ENCODE results near the gene PROM2.

DNA sequence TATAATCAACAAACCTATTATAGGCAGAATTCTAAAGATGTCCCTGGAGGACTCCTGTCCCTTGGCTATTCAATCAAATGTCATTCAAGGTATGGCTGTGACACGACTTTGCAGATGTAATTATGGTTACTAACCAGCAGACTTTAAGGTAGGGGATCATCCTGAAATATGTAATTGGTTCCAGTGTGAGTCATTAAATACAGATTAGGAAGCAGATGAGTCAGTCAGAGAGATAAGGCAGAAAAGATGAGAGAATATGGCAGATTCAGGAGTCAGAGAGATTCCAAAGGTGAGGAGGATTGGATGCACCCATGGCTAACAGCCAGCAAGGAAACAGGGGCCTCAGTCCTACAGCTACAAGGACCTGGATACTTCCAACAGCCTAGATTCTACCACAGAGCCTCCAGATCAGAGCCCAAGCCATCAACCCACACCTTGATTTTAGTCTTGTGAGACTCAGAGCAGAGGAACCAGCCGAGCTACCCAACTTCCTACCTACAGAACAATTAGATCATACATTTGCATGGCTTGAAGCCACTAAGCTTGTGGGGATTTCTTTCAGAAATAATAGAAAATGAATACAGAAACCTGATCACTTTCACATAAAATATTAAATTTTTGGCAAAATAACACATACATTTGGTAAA is 11.2 kb upstream of the PROM2 start:
- TF ChIP-seq, protein P1, sequence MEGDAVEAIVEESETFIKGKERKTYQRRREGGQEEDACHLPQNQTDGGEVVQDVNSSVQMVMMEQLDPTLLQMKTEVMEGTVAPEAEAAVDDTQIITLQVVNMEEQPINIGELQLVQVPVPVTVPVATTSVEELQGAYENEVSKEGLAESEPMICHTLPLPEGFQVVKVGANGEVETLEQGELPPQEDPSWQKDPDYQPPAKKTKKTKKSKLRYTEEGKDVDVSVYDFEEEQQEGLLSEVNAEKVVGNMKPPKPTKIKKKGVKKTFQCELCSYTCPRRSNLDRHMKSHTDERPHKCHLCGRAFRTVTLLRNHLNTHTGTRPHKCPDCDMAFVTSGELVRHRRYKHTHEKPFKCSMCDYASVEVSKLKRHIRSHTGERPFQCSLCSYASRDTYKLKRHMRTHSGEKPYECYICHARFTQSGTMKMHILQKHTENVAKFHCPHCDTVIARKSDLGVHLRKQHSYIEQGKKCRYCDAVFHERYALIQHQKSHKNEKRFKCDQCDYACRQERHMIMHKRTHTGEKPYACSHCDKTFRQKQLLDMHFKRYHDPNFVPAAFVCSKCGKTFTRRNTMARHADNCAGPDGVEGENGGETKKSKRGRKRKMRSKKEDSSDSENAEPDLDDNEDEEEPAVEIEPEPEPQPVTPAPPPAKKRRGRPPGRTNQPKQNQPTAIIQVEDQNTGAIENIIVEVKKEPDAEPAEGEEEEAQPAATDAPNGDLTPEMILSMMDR (IDR thresholded peaks at IDR 0.05; ENCODE audit: low read depth, low read length, missing input control): no peak
- TF ChIP-seq TAF1 (conservative IDR thresholded peaks at IDR 0.05) (no peak), ATF3 (IDR thresholded peaks at IDR 0.05) (no peak), EGR1 (IDR thresholded peaks at IDR 0.05; ENCODE audit: low read depth in 2 of 2) (no peak), ZBTB33 (IDR thresholded peaks at IDR 0.05) (no peak), YY1 (IDR thresholded peaks at IDR 0.05) (no peak), GABPA (IDR thresholded peaks at IDR 0.05 in 1 of 2, conservative IDR thresholded peaks at IDR 0.05 in 1 of 2) (no peak)
- TF ChIP-seq, protein P2, sequence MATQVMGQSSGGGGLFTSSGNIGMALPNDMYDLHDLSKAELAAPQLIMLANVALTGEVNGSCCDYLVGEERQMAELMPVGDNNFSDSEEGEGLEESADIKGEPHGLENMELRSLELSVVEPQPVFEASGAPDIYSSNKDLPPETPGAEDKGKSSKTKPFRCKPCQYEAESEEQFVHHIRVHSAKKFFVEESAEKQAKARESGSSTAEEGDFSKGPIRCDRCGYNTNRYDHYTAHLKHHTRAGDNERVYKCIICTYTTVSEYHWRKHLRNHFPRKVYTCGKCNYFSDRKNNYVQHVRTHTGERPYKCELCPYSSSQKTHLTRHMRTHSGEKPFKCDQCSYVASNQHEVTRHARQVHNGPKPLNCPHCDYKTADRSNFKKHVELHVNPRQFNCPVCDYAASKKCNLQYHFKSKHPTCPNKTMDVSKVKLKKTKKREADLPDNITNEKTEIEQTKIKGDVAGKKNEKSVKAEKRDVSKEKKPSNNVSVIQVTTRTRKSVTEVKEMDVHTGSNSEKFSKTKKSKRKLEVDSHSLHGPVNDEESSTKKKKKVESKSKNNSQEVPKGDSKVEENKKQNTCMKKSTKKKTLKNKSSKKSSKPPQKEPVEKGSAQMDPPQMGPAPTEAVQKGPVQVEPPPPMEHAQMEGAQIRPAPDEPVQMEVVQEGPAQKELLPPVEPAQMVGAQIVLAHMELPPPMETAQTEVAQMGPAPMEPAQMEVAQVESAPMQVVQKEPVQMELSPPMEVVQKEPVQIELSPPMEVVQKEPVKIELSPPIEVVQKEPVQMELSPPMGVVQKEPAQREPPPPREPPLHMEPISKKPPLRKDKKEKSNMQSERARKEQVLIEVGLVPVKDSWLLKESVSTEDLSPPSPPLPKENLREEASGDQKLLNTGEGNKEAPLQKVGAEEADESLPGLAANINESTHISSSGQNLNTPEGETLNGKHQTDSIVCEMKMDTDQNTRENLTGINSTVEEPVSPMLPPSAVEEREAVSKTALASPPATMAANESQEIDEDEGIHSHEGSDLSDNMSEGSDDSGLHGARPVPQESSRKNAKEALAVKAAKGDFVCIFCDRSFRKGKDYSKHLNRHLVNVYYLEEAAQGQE (IDR thresholded peaks at IDR 0.05): no peak

Data from liver (tissue), 3 donors.